GM18498 (cell line): ENCODE data around the gene KIRREL3.

Experiments used
- ATAC-seq: cut with Tn5 transposase; IDR thresholded peaks from one replicate; pipeline ENCODE4 v1.9.1; 2021; ENCODE audit warnings: mild to moderate bottlenecking, moderate library complexity; ENCODE audit not compliant: unreplicated experiment

The KIRREL3 gene

DNA sequence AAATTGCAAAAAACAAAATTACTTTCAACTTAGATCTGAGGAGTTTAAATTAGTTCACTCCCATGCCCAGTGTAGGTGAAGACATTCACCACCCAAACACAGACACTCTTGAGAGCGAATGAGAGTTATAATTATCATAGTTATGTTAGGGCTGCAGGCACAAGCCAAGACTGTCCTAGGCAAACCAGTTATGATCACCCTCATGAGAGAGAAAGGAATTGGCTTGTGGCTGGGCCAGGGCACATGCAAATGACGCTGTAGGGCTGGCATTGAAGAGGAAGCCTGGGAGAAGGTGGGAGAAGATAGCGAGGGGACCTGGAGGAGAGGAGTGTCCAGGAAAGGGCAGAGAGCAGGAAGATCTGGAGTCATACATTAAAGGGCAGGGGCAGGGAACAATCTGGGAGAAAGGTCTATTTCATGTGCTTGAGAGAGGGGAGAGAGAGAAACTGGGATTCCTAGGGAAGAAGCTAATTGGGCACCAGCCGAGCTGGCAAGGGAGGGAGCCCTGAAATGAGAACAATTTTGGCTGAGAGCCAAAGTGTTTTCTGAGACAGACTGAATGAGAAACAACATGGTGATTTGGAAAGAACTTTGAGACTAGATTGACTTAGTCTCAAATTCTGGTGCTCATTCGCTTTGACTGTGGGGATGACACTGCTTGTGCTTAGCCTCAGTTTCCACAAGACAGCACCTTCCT is 279.9 kb downstream of the KIRREL3 start:
- ATAC-seq: no peak

DNA sequence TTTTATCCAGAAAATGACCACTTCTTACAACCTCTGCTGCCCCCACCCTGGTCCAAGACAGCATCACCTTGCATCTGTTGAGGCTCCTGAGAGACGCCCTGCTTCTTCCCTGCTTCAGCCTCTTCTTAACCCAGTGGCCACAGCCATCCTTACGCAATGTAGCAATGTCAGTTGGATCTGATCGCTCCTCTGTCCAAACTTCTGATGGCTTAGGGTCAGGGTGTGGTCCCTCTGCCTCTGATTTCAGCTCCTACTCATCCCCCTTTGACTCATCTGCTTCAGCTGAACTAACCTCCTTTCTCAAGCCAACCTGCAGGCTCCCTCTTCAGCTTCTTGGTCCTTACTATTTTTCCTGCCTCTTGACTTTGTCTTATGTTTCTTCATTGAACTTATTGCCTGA is 280.8 kb downstream of the KIRREL3 start:
- no peak for ATAC-seq

GRCh38 chr11:126718276-126718675 is 282.3 kb downstream of the KIRREL3 start:
- ATAC-seq: no peak

DNA sequence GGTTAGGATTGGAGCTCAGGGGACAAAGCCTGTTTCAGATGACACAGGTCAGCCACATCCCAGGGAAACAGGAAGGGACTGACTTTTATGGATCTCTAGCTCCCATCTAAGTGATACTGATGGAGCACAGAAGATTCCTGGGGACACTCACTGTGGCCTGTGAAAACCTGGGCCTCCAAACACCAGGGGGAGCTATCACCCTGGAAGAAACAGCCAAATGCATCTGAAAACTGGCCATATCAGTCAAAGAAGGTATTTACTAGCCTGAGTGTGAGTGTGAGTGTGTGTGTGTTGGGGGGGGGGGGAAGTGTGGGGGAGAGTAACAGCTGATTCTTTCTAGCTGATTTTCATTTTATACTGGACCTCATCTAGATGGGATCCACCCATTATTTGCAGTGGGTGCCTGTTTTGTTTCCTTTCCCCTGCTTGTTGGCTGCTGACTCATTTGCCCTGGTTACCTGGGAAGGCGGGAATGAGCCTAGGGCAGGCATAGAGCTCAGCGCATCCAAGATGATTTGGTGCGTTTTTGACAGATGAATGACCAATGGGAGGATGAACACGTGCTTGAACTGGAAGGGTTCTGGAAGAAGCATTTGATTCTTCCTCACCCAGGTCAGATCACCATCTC is 284.0 kb downstream of the KIRREL3 start:
- ATAC-seq: peak; percentile 66

GRCh38 chr11:126713806-126714205 is 286.8 kb downstream of the KIRREL3 start:
- no peak for ATAC-seq

DNA sequence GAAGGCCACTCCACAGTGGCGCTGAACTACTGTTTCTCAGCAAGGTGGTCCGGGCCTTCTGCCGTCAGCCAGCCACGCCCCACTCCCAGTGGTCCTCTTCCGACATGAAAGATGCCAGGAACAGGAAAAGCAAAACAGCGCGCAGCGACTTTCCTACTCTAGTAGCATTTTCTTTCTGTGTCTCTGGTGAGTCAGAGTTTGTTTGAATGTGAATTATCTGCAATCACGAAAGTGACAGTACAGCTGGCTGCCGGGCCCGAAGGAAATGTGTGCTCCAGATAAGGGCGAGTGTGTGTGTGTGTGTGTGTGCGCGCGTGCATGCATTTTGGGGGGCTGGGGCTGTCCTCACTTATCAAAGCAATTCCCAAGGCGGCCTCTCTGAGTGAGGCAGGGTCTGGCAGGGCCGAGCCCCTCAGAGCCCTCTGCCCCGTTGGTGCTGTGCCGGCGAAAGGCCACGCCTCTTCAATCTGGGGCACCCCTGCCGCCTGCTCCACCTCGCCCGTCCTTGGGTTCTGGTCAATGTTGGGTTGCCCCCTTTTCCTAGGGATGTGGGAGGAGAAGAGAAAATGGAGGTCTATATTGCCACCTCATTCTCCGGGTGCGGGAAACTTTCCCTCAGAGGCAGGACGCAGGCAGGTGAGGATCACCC is 288.5 kb downstream of the KIRREL3 start:
- ATAC-seq: no peak

GRCh38 chr11:126710804-126711399 is 289.7 kb downstream of the KIRREL3 start:
- no peak for ATAC-seq

DNA sequence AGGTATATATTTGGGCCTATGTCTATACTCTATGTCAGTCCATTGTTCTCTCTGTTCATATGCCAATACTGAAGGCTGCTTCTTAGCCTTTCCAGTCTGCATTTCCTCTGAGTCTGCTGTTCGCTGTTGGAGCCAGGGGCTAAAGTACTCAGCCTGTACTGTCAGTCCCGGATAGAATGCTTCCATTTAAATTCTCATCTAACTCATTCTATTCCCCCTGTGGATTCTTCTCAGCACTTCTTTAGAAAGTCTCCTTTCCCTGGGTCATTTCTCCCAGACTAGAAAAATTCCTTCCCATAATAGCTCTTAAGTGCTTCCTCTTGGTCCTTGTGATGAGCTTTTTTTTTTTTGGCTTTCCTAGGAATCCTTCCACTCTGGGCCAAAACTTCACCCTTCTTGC is 293.1 kb downstream of the KIRREL3 start:
- ATAC-seq: no peak

DNA sequence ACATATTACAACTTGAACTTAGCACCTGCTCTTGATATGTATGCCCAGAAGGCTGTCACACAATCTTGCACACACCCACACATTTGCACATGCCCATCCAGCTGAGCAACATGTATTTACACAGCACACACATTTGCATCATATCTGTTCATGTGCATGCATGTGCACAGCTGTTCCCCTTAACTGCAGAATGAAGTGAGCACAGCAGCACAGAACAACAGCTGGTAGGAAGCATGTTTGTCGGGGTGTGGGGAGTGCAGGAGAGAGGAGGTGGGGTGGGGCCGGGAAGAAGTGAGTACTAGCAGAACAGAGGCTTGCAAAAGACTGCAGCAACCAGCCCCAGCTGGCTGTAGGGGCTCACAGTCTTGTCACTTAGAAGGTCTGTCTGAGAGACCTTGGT is 296.5 kb downstream of the KIRREL3 start:
- no peak for ATAC-seq

DNA sequence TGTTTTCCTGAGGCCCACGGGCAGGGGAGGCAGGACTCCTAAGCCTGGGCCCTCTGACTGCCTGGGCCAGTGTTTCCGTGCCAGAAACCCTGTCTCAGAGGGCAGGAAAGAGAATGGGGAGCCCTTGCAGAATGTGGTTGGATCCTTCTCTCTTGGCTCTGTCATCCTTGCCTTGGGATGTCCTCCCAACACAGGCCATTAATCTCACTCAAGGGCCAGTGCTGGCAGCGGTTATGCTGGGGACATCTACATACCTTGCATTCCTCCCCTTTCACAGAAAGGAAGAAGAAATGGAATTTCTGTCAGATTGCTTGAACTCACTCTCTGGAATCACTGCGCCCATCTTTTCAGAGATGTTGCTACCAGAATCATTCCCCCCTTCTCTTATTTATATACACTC is 296.9 kb downstream of the KIRREL3 start:
- ATAC-seq: no peak

GRCh38 chr11:126702987-126703386 is 297.6 kb downstream of the KIRREL3 start:
- no peak for ATAC-seq

- no peak for ATAC-seq
These were observed 298.3 kb downstream of the KIRREL3 start for GRCh38 chr11:126702165-126702720.

DNA sequence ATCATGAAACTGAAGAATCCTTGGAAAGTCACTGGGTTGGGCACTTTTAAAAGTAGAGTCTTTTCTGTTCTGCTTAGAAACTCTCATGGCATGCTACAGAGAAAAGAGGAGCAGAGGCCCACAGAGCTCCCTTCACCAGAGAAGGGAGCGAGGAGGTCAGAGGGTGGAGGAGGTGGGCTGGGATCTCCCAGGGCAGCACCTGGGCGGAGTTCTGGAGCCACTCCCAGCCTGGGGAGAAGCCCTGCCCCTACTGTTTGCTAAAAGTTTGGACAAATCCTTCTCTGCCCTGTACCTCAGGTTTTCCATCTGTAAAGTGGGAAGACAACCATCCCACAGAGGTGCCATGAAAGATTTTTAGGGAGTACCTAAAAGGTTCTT is 299.1 kb downstream of the KIRREL3 start:
- ATAC-seq: no peak

DNA sequence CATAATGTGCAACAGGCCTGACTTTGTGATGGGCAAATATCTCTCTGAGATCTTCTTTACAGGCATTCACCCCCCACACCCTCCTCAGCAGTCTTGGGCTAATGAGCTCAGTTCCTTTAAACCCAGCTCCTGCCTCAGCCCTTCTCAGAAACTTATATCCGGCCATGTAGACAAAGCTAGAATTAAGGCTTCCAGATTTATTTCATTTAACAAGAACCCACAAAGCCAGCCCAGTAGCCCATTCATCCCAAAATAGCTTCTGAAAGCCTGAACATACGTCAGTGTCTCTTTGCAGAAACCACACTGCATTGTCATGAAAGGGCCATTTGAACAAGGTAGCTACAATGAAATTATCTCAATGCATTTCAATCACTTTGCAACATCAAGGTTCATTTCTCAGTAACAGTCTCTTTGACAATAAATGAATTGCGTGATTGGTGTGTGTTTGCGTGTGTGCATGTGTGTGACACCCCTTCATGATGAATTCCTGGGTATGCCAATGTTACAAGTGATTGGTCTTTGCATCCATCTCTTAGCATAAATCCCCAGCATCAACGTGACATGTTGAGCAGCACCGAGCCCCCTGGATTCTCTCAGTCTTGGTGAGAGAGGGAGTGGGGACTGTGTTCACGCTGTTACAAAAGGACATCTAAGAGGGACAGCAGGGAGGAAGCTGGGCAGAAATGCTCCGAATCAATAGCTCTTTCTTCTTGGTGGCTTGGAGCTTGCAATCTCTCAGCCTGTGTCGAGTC is 299.6 kb downstream of the KIRREL3 start:
- ATAC-seq: peak; percentile 83

DNA sequence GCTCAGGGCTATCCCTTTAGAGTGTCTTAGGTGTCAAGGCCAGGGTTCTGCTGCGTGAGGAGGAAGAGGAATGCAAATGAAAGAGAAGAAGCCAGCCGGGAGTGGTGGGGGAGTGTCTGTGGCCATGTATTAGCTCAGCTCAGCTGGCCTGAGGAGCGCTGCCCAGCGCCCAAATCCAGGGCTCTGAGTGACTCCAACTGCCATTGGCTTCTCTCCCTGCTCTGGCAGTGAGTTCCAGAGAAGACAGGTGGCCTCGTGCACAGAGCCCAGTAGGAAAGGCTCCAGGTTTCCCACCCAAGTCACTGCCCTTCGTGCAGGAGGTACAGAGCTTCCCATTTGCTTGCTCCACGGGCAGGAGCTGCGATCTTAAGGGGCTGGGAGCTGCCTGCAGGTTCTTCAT is 302.0 kb downstream of the KIRREL3 start:
- no peak for ATAC-seq

DNA sequence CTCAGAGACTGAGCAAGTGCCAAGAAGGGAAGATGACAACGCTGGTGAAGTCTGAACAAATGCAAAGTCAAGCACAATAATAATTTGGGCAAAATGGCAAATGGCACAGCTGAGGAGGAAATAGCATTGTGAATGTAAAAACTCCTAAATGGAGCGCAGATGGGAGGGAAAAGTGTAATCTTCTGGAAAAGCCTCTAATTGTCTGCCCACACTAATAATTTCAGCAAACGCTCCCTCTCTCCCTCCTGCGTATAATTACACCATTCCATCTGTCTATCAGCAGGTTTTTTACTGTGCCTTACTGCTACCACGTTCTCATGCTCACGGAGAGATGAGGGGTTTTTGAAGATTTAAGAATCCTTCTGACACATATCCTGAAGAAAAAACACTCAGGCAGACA is 302.6 kb downstream of the KIRREL3 start:
- ATAC-seq: no peak

DNA sequence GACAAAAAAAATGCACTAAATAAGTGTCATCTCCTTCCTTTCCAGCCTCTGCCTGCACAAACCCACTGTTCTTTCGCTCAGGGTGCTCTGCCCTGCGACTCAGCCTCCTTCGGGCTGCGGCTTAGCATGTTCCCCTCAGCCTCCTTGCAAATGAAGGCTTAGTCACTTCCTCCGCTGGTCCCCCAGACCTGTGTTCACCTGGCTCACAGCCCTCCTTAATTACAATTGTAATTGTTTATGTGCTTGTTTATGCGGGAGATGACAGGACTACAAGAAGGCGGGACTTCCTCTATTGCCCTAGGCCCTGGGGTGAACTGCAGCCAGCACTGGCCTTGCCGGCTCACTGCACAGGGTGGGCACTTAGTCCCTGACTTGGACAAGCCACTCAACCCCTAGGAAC is 303.6 kb downstream of the KIRREL3 start:
- ATAC-seq: no peak

GRCh38 chr11:126695293-126695692 is 305.3 kb downstream of the KIRREL3 start:
- no peak for ATAC-seq

DNA sequence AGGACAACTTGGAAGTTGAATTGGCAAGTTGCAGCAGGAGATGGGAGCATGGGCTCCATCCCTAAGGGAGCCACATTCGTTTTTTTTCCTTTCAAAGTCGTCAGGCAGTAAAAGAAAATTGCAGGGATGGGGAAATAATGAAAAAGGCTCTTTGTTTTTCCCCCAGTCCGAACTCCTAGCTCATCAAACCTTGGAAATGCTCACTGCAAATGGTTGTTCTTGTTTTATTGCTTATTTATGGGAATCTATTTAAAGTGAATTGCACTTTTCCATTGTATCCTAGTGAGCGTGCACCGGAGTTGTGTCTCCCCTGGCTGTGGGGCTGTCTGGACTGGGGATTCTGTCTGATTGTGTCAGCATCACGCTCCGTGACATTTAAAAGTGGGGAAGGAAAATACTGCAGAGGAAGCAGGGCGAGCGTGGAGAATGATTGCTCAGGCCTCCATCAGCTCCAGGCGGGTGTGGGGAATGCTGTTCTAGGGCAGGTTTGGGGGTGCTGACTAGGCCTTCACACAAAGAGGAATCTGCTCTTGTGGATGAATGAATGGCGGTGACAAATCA is 306.4 kb downstream of the KIRREL3 start:
- no peak for ATAC-seq

GRCh38 chr11:126687477-126687876 is 313.1 kb downstream of the KIRREL3 start:
- ATAC-seq: no peak

DNA sequence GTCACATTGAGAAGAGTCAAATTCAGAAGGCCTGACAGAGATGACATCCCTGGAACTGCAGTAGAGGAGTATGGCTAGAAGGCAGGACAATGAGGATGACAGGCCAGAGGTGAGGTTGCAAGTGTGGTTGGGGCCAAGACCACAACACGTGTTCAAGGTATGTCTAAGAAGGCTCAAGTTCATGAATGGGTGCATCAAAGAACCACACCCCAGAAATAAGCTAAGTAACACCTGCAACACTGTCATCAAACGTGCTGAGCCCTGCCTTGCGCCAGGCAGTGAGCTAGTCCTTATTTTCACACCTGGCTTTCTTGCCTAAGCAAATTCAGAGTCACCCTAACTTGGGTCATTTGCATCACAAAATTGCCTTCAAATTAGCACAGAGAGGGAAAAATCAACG is 313.6 kb downstream of the KIRREL3 start:
- no peak for ATAC-seq
